ENCODE data around the gene NAIF1. TPM values are rescaled to one million over a fixed set of nuclear protein-coding genes. Genes with fewer than 3 reads are reported as not detected.
"Not testable (repeated sequence)": the region's sequence is repeated elsewhere in the genome, so short reads cannot be mapped to it uniquely, and the experiment has no call there.

NAIF1 gene
- total RNA-seq, 1 experiment from 2014 or later: 10.5 TPM

DNA sequence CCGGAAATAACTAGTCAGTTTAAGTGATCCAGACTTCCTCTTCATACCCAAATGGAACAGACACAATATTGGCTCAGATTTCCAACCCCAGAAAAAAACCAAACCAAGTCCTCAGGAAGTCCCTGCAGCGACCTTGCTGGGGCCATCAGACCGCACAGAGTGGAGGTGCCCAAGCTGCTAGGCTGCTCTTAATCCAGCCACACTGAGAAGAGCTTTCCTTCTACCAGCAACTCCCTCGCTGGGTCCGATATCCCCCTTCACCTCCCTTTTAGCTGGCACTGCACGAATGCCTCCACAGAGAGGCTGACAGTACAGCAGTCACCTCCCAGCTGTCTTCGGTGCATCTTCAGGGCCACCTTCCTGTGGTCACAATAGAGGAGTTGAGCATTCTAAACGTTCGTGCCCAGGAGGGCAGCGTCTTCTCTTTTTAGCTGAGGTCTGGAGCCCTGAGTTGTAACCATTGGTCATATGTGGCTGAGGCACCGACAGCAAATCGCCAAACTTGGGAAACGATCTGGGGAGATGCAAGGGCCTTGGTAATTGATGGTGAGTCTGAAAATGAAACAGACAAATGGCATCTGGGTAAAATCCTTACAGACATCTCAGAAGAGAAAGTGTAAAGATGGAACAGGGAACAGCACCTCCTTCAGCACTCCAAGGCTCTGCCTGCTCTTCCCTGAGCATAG, 5.7 kb downstream of the NAIF1 start:
- DNase-seq (ENCODE audit: low read depth): no peak

DNA sequence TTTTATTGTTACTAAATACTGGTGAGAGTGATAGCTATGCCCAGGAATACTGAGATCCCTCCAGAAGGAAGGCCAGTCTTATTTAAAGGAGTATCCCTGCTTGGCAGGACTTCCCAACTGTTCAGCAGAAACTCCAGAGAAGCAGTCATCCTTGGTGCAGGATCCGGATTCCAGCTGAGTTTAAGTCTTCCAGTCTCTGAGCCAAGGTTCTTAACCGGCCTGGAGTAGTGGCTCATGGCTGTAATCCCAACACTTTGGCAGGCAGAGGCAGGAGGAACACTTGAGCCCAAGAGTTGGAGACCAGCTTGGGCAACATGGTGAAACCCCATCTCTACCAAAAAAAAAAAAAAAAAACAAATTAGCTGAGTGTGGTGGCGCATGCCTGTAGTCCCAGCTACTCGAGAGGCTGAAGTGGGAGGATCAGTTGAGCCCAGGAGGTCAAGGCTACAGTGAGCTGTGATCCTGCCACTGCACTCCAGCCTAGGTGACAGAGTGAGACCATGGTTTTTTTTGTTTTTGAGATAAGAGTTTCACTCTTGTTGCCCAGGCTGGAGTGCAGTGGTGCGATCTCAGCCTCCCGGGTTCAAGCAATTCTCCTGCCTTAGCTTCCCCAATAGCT, 7.6 kb downstream of the NAIF1 start:
- DNase-seq (ENCODE audit: low read depth): no peak

DNA sequence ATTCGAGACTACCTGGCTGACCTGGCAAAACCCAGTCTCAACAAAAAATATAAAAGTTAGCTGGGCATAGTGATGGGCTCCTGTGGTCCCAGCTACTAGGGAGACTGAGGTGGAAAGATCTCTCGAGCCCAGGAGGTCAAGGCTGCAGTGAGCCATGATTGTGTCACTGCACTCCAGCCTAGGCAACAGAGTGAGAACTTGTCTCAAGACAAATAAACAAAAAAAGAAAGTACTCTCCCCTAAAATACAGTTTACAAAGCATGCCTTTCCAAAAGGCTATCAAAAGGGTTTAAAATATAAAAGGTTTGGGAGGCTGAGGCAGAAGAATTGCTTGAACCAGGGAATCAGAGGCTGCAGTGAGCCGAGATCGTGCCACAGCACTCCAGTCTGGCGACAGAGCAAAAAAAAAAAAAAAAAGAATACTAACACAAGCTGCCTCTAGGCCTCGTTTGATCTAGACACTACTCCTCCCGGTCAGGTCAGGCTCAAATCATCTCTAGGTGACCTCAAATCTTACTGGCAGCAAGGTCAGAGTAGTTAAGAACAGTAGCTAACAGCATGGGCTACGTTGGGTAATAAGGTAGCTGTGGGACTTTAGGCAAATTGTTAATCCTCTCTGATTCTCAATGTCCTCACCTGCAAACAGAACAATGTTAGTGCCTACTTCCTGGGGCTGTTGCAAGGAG, 9.3 kb downstream of the NAIF1 start:
- no peak for DNase-seq (ENCODE audit: low read depth)

DNA sequence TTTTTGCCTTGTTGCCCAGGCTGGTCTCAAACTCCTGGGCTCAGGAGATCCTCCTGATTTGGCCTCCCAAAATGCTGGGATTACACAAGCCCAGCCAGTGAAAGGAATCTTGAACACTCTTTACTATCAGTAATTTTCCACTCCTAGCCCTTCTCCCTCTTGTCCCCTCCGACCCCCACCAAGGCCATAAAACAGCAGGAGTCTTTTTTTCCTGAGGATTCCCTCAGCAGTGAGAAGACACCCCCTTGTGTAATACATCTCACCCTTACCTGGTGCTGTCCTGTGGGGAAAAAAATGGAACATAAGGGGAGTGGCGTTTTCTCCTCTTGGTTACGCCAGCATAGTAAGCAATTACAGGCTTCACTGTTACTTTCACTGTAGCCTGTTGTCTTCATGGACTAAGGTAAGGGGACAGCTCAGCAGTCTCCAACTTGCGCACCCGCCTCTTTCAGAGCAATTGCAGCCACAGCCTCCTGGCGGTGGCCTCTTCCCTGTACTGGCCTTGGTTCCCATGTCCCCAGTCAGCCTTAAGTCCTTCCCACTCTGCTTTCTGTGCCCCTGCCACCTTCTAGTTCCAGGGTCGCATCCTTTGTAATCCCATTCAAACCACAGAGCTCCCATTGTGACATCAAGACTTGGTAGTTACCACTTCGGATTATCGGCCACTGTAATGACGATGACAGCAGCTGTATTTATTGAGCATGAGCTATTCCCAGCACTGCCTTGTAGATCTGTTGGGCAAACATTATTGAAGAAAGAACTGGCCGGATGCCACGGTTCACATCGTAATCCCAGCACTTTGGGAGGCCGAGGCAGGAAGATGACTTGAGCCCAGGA, 10.0 kb downstream of the NAIF1 start:
- DNase-seq (ENCODE audit: low read depth): no peak

DNA sequence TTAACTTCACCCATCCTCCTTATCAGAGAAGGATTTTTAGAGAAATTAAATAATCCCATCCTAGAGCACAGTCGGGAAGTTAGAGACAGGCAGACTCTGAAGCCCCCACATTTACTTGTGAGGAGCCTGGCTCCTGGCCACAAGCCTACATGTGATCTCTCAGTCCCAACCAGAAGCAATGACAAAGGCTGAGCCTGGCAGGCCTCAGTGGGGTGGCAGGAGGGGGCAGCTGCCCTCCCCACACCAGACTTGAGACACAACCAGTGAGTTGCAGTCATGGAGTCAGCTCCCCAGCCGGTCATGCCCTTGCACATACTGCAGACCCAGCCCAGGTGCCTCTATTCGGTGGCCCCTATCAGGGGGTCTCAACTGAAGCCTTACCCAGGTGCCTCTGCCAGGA, 11.0 kb downstream of the NAIF1 start:
- no peak for DNase-seq (ENCODE audit: low read depth)

DNA sequence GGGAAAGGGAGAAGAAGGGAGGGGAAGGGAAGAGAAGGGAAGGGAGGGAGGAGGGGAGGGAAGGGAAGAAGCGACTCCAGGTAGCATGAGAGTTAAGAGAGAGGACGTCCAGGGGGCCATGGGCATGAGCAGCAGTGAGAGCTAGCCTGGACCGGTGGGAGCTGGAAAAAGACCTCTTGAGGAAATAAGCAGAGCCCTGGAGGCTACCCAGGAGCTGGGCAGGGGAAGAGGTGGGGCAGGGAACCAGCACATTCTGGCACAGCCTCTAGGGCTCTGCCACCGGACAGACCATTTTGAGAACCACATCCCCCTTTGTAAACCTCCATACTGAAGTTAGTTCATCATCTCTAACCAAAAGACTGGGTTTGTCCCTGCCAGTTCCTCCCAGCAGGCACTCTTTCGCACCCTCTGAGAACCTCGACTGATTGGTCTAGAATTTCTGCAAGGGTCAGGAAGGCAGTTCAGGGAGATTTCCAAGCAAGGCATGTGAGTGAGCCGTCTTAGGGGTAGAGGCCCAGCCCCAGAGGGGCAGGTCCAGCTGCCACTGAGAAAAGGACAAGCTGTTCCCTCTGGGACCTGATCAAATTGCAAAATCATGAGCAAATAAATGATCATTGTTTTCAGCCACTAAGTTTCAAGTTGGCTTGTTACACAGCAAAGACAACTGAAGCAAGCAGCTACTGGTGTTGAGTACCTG, 11.6 kb downstream of the NAIF1 start:
- DNase-seq (ENCODE audit: low read depth): no peak

DNA sequence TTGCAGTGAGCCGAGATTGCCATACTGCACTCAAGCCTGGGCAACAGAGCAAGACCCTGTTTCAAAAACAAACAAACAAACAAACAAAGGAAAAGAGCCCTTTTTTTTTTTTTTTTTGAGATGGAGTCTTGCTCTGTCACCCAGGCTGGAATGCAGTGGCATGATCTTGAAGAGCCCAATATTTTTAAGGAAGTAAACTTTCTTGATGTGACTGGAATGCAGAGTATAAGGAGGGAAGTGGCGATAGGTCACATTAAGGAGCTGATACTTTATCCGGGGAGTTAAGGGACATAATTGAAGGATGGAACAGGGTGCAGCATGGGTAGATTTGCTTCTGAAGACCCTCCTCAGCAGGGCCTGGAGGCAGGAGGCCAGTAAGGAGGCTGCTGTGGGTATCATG, 13.0 kb downstream of the NAIF1 start:
- DNase-seq (ENCODE audit: low read depth): no peak

DNA sequence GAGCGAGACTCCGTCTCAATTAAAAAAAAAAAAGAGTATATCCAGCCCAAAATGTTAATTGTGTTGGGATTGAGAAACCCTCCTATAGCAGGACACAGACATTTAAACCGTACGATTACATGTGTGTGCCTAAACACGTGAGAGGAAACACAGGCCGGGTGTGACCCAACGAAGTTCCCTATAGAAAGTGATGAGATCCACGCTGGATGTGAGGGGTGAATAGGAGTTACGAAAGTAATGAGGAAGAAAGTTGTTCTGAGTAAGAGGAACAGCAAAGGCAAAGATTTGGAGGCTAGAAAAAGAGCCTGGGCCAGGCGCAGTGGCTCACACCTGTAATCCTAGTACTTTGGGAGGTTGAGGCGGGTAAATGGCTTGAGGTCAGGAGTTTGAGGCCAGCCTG, 13.6 kb downstream of the NAIF1 start:
- no peak for DNase-seq (ENCODE audit: low read depth)

DNA sequence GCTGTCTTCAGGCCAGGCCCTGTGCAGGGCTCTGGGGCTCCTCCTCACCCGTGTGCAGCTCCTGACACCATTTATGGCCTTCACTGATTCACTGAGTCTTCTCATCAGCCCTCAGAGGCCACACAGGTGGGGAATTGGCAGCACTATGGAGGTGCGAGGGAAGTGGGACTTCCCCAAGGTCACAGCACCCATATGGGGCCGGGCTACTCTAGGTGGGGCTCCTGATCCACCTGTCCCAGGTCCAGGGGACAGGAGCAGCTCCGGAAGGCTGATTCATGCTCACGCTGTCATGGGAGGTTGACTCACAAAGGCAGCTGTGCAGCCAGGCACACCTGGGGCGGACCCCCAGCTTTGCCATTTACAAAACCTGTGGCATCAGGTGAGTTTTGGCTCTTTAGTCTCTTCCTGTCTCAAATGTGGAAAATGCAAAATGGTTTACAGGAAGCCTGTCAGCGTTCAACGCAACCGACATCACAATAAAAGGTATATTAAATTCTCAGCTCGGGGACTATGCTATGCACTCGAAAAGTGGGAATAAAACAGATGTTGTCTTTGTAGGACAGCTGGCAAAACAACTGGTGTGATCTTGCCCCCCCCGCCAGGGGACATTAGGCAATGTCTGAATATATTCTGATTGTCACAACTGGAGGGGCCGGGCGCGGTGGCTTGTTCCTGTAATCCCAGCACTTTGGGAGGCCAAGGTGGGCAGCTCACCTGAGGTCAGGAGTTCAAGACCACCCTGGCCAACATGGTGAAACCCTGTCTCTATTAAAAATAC, 15.0 kb downstream of the NAIF1 start:
- DNase-seq (ENCODE audit: low read depth): no peak

DNA sequence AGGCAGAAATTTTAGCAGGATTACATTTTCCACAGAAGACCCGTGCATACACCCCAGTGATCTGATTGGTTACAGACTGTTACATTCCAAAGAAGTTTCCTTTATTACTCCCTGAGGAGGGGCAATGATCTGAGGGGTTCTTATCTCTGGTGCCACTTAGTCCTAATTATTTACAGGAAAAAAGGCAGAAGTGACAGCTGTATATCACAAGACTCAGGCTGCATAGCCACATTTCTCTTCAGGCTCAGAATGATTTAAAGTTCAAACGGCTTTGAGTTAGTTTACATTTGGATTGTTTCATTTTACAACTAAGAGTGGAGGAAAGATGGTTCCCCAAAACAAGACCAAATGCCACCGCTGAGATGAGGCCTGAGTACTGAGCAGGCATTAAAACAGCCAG, 17.3 kb downstream of the NAIF1 start:
- DNase-seq (ENCODE audit: low read depth): no peak

DNA sequence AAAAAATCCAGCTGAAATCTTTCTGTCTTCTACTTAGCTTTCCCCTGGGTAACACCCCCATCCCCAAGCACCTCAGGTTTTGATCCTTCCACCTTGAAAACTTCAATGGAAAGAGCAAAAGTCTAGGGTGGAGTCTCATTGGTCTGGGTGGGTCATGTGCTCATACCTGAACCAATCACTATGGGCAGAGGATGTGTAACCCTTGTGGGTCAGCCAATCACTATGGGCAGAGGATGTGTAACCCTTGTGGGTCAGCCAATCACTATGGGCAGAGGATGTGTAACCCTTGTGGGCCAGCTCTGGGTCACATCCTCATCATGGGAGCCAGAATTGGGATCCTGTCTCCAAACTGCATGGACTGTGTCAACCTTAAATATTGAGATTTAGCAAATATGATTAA, 18.5 kb downstream of the NAIF1 start:
- no peak for DNase-seq (ENCODE audit: low read depth)

DNA sequence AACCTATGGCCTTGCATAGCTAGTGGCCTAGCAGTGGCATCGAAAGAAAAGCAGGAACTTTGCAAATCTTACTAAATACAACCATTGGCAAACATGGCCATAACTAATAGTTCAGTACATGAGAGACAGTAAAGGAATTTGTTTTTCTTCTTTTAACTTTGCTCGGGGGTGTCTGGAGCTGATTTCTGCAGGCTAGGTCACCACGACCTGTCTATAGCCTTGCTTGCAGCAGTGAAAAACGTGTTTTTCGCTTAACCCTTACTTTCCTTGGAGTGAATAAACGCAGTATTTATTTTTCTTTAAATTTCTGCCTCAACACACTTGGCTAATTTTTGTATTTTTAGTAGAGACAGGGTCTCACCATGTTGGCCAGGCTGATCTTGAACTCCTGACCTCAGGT, 19.9 kb downstream of the NAIF1 start:
- DNase-seq (ENCODE audit: low read depth): no peak

DNA sequence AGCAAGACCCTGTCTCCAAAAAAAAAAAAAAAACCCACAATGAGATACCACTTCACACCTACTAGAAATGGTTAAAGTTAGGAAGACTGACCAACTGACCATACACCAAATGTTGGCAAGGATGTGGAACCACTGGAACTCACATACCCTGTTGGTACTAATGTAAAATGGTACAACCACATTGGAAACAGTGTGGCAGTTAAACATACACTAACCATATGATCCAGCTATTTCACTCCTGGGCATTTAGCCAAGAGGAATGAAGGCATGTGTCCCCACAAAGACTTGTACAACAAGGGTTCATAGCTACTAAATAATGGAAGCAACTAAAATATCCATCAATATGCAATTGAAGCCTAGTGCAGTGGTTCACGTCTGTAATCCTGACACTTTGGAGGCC, 21.3 kb downstream of the NAIF1 start:
- DNase-seq (ENCODE audit: low read depth): peak; percentile 20

DNA sequence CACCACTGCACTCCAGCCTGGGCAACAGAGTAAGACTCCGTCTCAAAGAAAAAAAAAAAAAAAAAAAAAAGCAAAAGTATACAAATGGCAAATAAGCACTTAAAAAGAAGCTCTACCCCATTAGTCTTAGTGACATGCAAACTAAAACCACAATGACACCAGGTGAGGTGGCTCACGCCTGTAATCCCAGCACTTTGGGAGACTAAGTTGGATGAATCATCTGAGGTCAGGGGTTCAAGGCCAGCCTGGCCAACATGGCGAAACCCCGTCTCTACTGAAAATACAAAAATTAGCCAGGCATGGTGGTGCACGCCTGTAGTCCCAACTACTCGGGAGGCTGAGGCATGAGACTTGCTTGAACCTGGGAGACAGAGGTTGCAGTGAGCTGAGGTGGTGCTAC, 21.7 kb downstream of the NAIF1 start:
- DNase-seq (ENCODE audit: low read depth): peak; percentile 76

DNA sequence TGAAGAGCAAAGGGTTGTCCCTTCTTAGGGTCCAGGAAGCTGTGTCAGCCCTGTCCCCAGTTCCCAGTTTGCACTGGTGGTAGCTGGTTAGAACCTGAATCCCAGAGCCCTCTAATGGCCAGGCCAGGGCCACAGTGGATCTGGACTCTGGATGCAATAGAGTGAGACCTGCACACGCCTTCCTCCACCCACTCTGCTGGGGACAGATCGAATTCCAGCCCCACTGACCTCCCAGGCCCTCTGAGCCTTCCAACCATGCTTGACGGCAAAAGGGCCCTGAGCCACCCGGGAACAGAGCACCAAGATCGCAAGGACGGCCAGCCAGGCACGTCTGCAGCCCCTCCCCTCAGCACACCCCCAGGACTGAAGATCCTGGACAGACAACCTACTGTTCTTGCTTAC, 23.7 kb downstream of the NAIF1 start:
- peak; percentile 25 for DNase-seq (ENCODE audit: low read depth)

DNA sequence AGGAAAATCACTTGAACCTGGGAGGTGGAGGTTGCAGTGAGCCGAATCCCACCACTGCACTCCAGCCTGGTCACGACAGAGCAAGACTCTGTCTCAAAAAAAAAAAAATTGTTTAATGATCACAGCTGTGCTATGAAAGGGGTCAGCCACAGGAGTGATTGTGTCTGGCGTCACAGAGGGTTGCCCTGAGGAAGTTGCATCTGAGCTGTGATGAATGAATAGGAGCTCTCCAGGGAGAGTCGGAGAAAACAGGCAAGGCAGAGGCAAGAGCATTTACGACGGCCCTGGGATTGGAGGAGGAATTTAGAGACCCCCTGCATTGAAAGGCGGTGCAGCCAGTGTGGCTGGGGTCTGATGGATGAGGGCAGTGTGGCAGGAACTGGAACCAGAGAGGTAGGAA, 25.1 kb downstream of the NAIF1 start:
- no peak for DNase-seq (ENCODE audit: low read depth)

DNA sequence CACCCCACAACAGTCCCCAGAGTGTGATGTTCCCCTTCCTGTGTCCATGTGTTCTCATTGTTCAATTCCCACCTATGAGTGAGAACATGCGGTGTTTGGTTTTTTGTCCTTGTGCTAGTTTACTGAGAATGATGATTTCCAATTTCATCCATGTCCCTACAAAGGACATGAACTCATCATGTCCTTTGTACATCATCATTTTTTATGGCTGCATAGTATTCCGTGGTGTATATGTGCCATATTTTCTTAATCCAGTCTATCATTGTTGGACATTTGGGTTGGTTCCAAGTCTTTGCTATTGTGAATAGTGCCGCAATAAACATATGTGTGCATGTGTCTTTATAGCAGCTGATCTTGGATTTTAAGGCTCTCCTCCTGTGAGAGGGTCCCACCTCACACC, 26.3 kb downstream of the NAIF1 start:
- DNase-seq (ENCODE audit: low read depth): not testable (repeated sequence)

DNA sequence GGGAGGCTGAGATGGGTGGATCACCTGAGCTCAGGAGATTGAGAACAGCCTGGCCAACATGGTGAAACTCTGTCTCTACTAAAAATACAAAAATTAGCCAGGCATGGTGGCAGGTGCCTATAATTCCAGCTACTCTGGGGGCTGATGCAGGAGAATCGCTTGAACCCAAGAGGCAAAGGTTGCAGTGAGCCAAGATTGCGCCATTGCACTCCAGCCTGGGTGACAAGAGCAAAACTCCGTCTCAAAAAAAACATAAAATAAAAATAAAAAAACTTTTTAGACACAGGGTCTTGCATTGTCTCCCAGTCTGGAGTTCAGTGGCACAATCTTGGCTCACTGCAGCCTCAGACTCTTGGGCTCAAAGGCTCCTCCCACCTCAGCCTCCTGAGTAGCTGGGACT, 30.6 kb downstream of the NAIF1 start:
- not testable (repeated sequence) for DNase-seq (ENCODE audit: low read depth)

DNA sequence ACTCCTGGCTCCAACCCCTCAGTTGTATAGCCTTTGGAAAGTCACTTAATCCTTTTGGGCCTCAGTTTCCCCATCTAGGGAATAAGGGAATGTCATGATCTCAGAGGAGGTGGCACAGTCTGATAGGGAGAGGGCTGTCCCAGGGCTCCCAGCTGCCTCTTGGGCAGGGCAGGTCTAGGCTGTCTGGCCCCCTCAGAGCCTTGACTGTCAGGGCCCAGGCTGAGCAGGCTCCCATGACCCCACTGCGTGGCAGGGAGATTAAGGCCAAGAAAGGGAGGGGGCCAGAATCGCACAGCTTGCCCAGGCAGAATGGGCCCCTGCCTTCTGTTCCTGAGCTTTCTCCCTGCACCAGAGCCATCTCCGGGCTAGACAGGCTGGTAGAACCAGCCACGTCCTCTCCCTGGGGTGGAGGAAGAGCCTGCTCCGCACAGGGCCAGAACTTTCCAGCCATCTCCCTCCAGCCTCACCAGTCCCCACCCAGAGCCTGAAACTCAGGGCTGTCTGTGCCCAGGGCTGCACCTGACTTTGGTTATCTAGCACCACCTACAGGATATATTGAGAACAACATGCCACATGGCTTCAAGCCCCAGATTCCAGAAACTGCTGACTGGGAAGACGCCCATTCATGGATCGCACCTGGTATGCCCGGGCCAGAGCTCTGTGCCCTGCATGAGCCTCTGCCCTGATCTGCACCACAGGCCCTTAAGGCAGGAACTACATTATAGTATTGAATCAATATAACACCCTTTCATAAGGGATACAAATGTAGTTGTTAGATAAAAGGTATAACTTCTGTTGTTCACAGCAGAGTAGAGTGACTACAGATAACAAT, 32.1 kb downstream of the NAIF1 start:
- peak; percentile 85 for DNase-seq (ENCODE audit: low read depth)

DNA sequence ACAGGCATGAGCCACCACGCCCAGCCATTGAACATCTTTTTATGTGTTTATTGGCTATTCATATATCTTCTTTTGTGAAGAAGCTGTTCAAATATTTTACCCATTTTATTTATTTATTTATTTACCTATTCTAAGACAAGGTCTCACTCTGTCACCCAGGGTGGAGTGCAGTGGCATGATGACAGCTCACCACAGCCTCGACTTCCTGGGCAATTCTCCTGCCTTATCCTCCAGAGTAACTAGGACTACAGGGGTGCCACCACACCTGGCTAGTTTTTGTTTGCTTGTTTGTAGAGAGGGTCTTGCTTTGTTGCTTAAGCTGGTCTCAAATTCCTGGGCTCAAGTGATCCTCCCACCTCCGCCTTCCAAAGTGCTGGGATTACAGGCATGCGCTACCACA, 33.5 kb downstream of the NAIF1 start:
- DNase-seq (ENCODE audit: low read depth): no peak
